Measurements from ENCODE around the gene CREBRF. TPM values are rescaled to one million over a fixed set of nuclear protein-coding genes. Genes with fewer than 3 reads are reported as not detected.
"Not testable (repeated sequence)": the region's sequence is repeated elsewhere in the genome, so short reads cannot be mapped to it uniquely, and the experiment has no call there.

Gene CREBRF
- total and polyA plus RNA-seq, 12 donors, result 5.3 to 38.2 (median 20.8) TPM

DNA sequence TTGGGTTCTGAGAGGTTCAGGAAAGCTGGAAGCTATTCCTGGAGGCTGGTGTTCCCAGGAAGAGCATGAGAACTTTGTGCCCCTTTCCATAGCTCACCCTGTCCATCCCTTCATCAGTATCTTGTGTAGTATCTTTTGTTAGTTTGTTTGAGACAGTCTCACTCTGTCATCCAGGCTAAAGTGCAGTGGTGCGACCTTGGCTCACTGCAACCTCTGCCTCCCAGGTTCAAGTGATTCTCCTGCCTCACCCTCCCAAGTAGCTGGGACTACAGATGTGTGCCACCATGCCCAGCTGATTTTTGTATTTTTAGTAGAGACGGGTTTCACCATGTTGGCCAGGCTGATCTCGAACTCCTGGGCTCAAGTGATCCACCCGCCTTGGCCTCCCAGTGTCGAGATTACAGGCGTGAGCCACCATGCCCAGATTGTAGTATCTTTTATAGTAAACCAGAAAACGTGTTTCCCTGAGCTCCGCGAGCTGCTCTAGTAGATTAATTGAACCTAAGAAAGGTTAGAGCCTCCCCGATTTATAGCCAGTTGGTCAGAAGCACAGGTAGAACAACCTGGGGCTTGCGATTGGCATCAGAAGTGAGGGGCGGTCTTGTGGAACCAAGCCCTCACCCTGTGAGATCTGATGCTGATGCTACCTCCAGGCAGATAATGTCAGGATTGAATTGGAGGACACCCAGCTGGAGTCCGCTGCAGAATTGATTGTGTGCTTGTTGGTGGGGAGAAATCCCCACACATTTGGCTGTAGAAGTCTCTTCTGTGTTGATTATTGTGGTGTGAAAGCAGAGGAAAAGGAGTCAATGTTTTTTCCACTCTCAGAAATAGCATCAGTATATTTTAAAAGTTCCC is 40.3 kb upstream of the CREBRF start:
- H3K36me3 ChIP-seq (replicated peaks in 1 of 2), result peaks cover 0 to 6% of the 10 kb centered on the region in 2 donors
- peaks cover 39 to 49% of the 10 kb centered on the region in 2 donors for H3K4me1 ChIP-seq (replicated peaks in 1 of 2)
- H3K27ac ChIP-seq, result peak overlapping the region; percentile 74 to 94 (median 85)
- intact Hi-C loops (cut with DNase I), result no loop called here
- 85 to 95% (median 89%) methylated on average over 13 of the region's 13 CpGs for WGBS, 4 donors
- TF ChIP-seq POLR2A (IDR thresholded peaks at IDR 0.05), result no peak
- TF ChIP-seq, protein P1, sequence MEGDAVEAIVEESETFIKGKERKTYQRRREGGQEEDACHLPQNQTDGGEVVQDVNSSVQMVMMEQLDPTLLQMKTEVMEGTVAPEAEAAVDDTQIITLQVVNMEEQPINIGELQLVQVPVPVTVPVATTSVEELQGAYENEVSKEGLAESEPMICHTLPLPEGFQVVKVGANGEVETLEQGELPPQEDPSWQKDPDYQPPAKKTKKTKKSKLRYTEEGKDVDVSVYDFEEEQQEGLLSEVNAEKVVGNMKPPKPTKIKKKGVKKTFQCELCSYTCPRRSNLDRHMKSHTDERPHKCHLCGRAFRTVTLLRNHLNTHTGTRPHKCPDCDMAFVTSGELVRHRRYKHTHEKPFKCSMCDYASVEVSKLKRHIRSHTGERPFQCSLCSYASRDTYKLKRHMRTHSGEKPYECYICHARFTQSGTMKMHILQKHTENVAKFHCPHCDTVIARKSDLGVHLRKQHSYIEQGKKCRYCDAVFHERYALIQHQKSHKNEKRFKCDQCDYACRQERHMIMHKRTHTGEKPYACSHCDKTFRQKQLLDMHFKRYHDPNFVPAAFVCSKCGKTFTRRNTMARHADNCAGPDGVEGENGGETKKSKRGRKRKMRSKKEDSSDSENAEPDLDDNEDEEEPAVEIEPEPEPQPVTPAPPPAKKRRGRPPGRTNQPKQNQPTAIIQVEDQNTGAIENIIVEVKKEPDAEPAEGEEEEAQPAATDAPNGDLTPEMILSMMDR (IDR thresholded peaks at IDR 0.05), result no peak
- H3K9me3 ChIP-seq (replicated peaks in 1 of 3), result no peaks in the 10 kb centered on the region
- H3K27me3 ChIP-seq, result no peaks in the 10 kb centered on the region
- no peak overlapping the region for H3K4me3 ChIP-seq
- DNase-seq, result peak in 2 of 7 donors; percentile 22 to 50

DNA sequence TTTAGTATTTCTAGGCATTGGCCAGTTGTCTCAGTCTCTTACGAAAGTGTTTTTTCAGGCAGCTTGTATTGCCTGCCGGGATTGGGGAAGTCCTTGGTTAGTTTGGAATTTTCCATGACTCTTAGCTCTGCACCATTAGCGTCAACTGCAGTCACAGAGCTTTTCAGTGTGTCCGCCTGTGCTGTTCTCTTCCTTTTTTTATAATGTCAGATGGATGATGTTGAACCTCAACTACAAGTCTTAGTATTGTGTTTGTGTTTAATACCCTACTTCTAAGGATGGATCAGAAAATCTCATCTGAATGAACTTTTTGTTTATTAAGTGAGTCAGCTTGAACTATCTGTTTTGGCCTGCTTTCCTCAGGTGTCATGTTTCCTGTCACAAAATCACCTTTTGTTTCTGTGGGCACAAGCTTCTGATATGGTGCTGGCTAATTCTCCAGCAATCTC is 39.5 kb upstream of the CREBRF start:
- Histone ChIP-seq H3K27me3 (no peaks in the 10 kb centered on the region), H3K9me3 (replicated peaks in 1 of 3) (no peaks in the 10 kb centered on the region), H3K4me1 (replicated peaks in 1 of 2) (peaks cover 39 to 45% of the 10 kb centered on the region in 2 donors), H3K27ac (peak overlapping the region; percentile 74 to 94 (median 85)), H3K36me3 (replicated peaks in 1 of 2) (peaks cover 0 to 13% of the 10 kb centered on the region in 2 donors), H3K4me3 (no peak overlapping the region)
- intact Hi-C loops (cut with DNase I), result no loop called here
- WGBS, 4 donors, result 9 to 19% (median 12%) methylated on average over 4 of the region's 4 CpGs
- TF ChIP-seq, protein P1 (IDR thresholded peaks at IDR 0.05), result no peak
- TF ChIP-seq POLR2A (IDR thresholded peaks at IDR 0.05), result no peak
- DNase-seq, result peak; percentile 45 to 75 (median 70)

DNA sequence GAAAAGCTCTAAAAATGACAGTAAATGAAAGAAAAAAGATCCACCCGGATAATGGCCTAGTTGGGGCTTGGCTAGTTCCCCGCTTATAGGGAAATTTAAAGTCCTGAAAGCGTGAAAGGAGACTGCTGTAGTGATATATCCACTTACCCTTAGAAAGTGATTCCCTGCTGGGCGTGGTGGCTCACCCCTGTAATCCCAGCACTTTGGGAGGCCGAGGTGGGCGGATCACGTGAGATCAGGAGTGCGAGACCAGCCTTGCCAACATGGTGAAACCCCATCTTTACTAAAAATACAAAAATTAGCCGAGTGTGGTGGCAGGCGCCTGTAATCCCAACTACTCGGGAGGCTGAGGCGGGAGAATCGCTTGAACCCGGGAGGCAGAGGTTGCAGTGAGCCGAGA is 39.1 kb upstream of the CREBRF start:
- WGBS, 4 donors, result 89 to 96% (median 92%) methylated on average over 15 of the region's 15 CpGs
- intact Hi-C loops (cut with DNase I); H3K9me3 ChIP-seq (replicated peaks in 1 of 3); H3K4me3 ChIP-seq; H3K27me3 ChIP-seq: not testable (repeated sequence)
- DNase-seq, result peak in 2 of 7 donors; percentile 18 to 48
- peaks cover 39 to 45% of the 10 kb centered on the region in 2 donors for H3K4me1 ChIP-seq (replicated peaks in 1 of 2)
- H3K27ac ChIP-seq, result peak overlapping the region; percentile 74 to 94 (median 85)
- H3K36me3 ChIP-seq (replicated peaks in 1 of 2), result peaks cover 0 to 14% of the 10 kb centered on the region in 2 donors

DNA sequence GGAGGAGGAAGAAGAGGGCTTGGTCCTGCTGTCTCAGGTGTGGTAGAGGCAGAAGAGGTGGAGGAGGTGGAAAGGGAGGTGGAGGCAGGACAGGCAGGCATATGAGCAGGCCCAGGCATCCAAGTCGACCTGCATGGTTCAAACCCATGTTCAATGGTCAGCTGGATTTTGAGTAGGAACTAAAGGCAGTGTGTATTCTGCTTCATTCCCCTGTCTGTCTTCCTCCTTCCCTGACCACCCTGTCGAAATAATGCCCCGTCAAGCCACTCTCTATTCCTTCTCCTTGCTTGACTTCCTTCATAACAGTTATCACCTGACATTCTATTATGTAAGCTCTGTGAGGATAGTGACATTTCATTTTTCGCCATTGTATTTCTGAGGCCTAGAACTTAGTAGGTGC is 37.8 kb upstream of the CREBRF start:
- H3K27me3 ChIP-seq, result no peaks in the 10 kb centered on the region
- peaks cover 0 to 14% of the 10 kb centered on the region in 2 donors for H3K36me3 ChIP-seq (replicated peaks in 1 of 2)
- TF ChIP-seq POLR2A (IDR thresholded peaks at IDR 0.05), result no peak
- TF ChIP-seq, protein P1 (IDR thresholded peaks at IDR 0.05), result no peak
- WGBS, 4 donors, result 79 to 95% (median 83%) methylated on average over 4 of the region's 4 CpGs
- peak in 2 of 7 donors; percentile 22 to 49 for DNase-seq
- H3K4me3 ChIP-seq, result no peak overlapping the region
- H3K27ac ChIP-seq, result peak overlapping the region in 3 of 5 donors; percentile 4 to 94 (median 71)
- peaks cover 39 to 45% of the 10 kb centered on the region in 2 donors for H3K4me1 ChIP-seq (replicated peaks in 1 of 2)
- intact Hi-C loops (cut with DNase I), result no loop called here
- H3K9me3 ChIP-seq (replicated peaks in 1 of 3), result no peaks in the 10 kb centered on the region

All from adrenal gland (tissue), 12 donors.